Thoracic aorta (tissue), 2 donors: ENCODE data around the gene PFN2. TPM values are rescaled to one million over a fixed set of nuclear protein-coding genes. Genes with fewer than 3 reads are reported as not detected.

Experiments used
- ATAC-seq: fragments of 150-250 bp; one replicate; pipeline ENCODE4 v1.8.0; 2017; ENCODE audit warnings: low read depth; ENCODE audit not compliant: insufficient number of reproducible peaks, low FRiP score
- DNase-seq: peaks from one replicate; pipeline ENCODE4 v3.0.0-alpha.2; 2020; ENCODE audit warnings: low spot score
- H3K27ac ChIP-seq, 2 donors: fragments of 200-600 bp; sonication (generic); 1 replicate in 1 of 2; 2 replicates in 1 of 2; pipeline ENCODE4 v1.5.1; 2016; ENCODE audit warnings: mild to moderate bottlenecking in 2 of 2, moderate library complexity in 2 of 2
- H3K27me3 ChIP-seq: fragments of 200-600 bp; sonication (generic); replicated peaks from 2 replicates; pipeline ENCODE4 v1.6.0; 2016; ENCODE audit warnings: mild to moderate bottlenecking; ENCODE audit not compliant: insufficient read depth
- H3K36me3 ChIP-seq: fragments of 200-600 bp; sonication (generic); one replicate; pipeline ENCODE4 v1.5.1; 2016
- H3K4me1 ChIP-seq, 2 donors: fragments of 200-600 bp; sonication (generic); 1 replicate in 1 of 2; 2 replicates in 1 of 2; pipeline versions ENCODE4 v1.5.1 to v1.6.0; 2016; ENCODE audit warnings: low read depth in 2 of 2, mild to moderate bottlenecking in 1 of 2; ENCODE audit not compliant: control insufficient read depth in 1 of 2
- H3K4me3 ChIP-seq: fragments of 200-600 bp; sonication (generic); 2 replicates; pipeline ENCODE4 v1.5.1; 2016; ENCODE audit warnings: mild to moderate bottlenecking
- H3K9me3 ChIP-seq: fragments of 200-600 bp; sonication (generic); 2 replicates; pipeline ENCODE4 v1.5.1; 2016
- CTCF ChIP-seq: fragments of 200-600 bp; sonication (generic); IDR thresholded peaks from one replicate; pipeline ENCODE4 v1.5.1; 2019; ENCODE audit warnings: antibody characterized with exemption
- total RNA-seq, 2 donors: library from RNA; depleted of rRNA; stranded (reverse); fragments of >200 nt; gene quantifications; one replicate each; pipeline versions ENCODE4 v1.1.0 to v1.2.3, GENCODE V29; 2016

PFN2 gene
- total RNA-seq, 2 donors from 2014 or later = 78.9 to 82.0 TPM

GRCh38 chr3:149968216-149968615 lies 2.5 kb downstream of the PFN2 start:
- Histone ChIP-seq H3K27ac (peak overlapping the region in 1 of 2 donors; percentile 98), H3K9me3 (no peaks in the 10 kb centered on the region), H3K4me1 (peaks cover 23 to 57% of the 10 kb centered on the region in 2 donors), H3K4me3 (peak overlapping the region; percentile 98), H3K36me3 (peaks cover 5% of the 10 kb centered on the region), H3K27me3 (no peaks in the 10 kb centered on the region)
- DNase-seq (no peak), ATAC-seq (no peak)
- no peak for TF ChIP-seq CTCF

GRCh38 chr3:149967086-149967685 lies 3.5 kb downstream of the PFN2 start:
- Histone ChIP-seq H3K4me1 (peaks cover 23 to 52% of the 10 kb centered on the region in 2 donors), H3K27me3 (no peaks in the 10 kb centered on the region), H3K27ac (peak overlapping the region in 1 of 2 donors; percentile 98), H3K36me3 (peaks cover 5% of the 10 kb centered on the region), H3K4me3 (peak overlapping the region; percentile 98), H3K9me3 (no peaks in the 10 kb centered on the region)
- TF ChIP-seq CTCF = peak; percentile 61
- DNase-seq (no peak), ATAC-seq (no peak)

GRCh38 chr3:149965278-149965677 lies 5.4 kb downstream of the PFN2 start:
- Histone ChIP-seq H3K27me3 (no peaks in the 10 kb centered on the region), H3K4me3 (no peak overlapping the region), H3K27ac (no peak overlapping the region), H3K4me1 (peaks cover 23 to 53% of the 10 kb centered on the region in 2 donors), H3K9me3 (no peaks in the 10 kb centered on the region), H3K36me3 (peaks cover 9% of the 10 kb centered on the region)
- ATAC-seq = no peak
- DNase-seq = no peak
- no peak for TF ChIP-seq CTCF

- no peaks in the 10 kb centered on the region for H3K9me3 ChIP-seq
- H3K27ac ChIP-seq = no peak overlapping the region
- H3K36me3 ChIP-seq = peaks cover 9% of the 10 kb centered on the region
- TF ChIP-seq CTCF = no peak
- DNase-seq = no peak
- peaks cover 25 to 62% of the 10 kb centered on the region in 2 donors for H3K4me1 ChIP-seq
- no peaks in the 10 kb centered on the region for H3K27me3 ChIP-seq
- ATAC-seq = no peak
- H3K4me3 ChIP-seq = no peak overlapping the region
Measured at GRCh38 chr3:149964291-149964690, 6.4 kb downstream of the PFN2 start.

GRCh38 chr3:149963485-149963884 lies 7.2 kb downstream of the PFN2 start:
- no peak for TF ChIP-seq CTCF
- ATAC-seq (no peak), DNase-seq (no peak)
- H3K27me3 ChIP-seq = no peaks in the 10 kb centered on the region
- H3K36me3 ChIP-seq = peaks cover 9% of the 10 kb centered on the region
- H3K9me3 ChIP-seq = no peaks in the 10 kb centered on the region
- H3K4me3 ChIP-seq = no peak overlapping the region
- no peak overlapping the region for H3K27ac ChIP-seq
- H3K4me1 ChIP-seq = peaks cover 28 to 67% of the 10 kb centered on the region in 2 donors
